Measurements from ENCODE around the gene CAMKMT.

CAMKMT gene

GRCh38 chr2:44684559-44684958 lies 322.8 kb downstream of the CAMKMT start:
- Histone ChIP-seq H3K9me2 (ENCODE audit: low read depth, low read length) (no peaks in the 10 kb centered on the region), H3F3A (ENCODE audit: insufficient read depth, low read length) (no peaks in the 10 kb centered on the region), H3K9me3 (ENCODE audit: low read length) (no peaks in the 10 kb centered on the region), H4K20me1 (ENCODE audit: insufficient read depth, low read length) (no peaks in the 10 kb centered on the region), H3K4me1 (ENCODE audit: insufficient read depth, low read length, severe bottlenecking) (peaks cover 10% of the 10 kb centered on the region), H2AFZ (ENCODE audit: low read length) (no peak overlapping the region), H3K4me2 (ENCODE audit: low read length) (no peak overlapping the region), H3K27me3 (ENCODE audit: insufficient read depth, low read length) (no peaks in the 10 kb centered on the region), H3K79me2 (ENCODE audit: insufficient read depth, low read length) (no peaks in the 10 kb centered on the region), H3K36me3 (ENCODE audit: insufficient read depth, low read length) (no peaks in the 10 kb centered on the region), H3K9ac (ENCODE audit: low read length) (no peak overlapping the region), H3K4me3 (ENCODE audit: low read depth, low read length, poor library complexity, severe bottlenecking) (no peak overlapping the region), H3K27ac (ENCODE audit: low read depth, low read length, poor library complexity, severe bottlenecking) (no peak overlapping the region)
- TF ChIP-seq CTCF (IDR thresholded peaks at IDR 0.05; ENCODE audit: low read length) (no peak), EZH2 (IDR thresholded peaks at IDR 0.05; ENCODE audit: borderline replicate concordance, low read length) (no peak)

GRCh38 chr2:44686561-44686960 lies 324.8 kb downstream of the CAMKMT start:
- no peaks in the 10 kb centered on the region for H3K36me3 ChIP-seq (ENCODE audit: insufficient read depth, low read length)
- H3K4me1 ChIP-seq (ENCODE audit: insufficient read depth, low read length, severe bottlenecking) = peaks cover 2% of the 10 kb centered on the region
- no peak overlapping the region for H3K9ac ChIP-seq (ENCODE audit: low read length)
- H2AFZ ChIP-seq (ENCODE audit: low read length) = no peak overlapping the region
- TF ChIP-seq EZH2 (IDR thresholded peaks at IDR 0.05; ENCODE audit: borderline replicate concordance, low read length) = no peak
- TF ChIP-seq CTCF (IDR thresholded peaks at IDR 0.05; ENCODE audit: low read length) = no peak
- H3K27ac ChIP-seq (ENCODE audit: low read depth, low read length, poor library complexity, severe bottlenecking) = no peak overlapping the region
- no peaks in the 10 kb centered on the region for H3K27me3 ChIP-seq (ENCODE audit: insufficient read depth, low read length)
- no peaks in the 10 kb centered on the region for H3F3A ChIP-seq (ENCODE audit: insufficient read depth, low read length)
- no peaks in the 10 kb centered on the region for H3K9me2 ChIP-seq (ENCODE audit: low read depth, low read length)
- no peaks in the 10 kb centered on the region for H3K79me2 ChIP-seq (ENCODE audit: insufficient read depth, low read length)
- no peaks in the 10 kb centered on the region for H3K9me3 ChIP-seq (ENCODE audit: low read length)
- H3K4me3 ChIP-seq (ENCODE audit: low read depth, low read length, poor library complexity, severe bottlenecking) = no peak overlapping the region
- no peak overlapping the region for H3K4me2 ChIP-seq (ENCODE audit: low read length)
- no peaks in the 10 kb centered on the region for H4K20me1 ChIP-seq (ENCODE audit: insufficient read depth, low read length)

GRCh38 chr2:44687686-44688455 lies 326.1 kb downstream of the CAMKMT start:
- Histone ChIP-seq H3K9me2 (ENCODE audit: low read depth, low read length) (no peaks in the 10 kb centered on the region), H4K20me1 (ENCODE audit: insufficient read depth, low read length) (no peaks in the 10 kb centered on the region), H3K79me2 (ENCODE audit: insufficient read depth, low read length) (no peaks in the 10 kb centered on the region), H2AFZ (ENCODE audit: low read length) (no peak overlapping the region), H3K4me3 (ENCODE audit: low read depth, low read length, poor library complexity, severe bottlenecking) (no peak overlapping the region), H3K4me2 (ENCODE audit: low read length) (no peak overlapping the region), H3F3A (ENCODE audit: insufficient read depth, low read length) (no peaks in the 10 kb centered on the region), H3K4me1 (ENCODE audit: insufficient read depth, low read length, severe bottlenecking) (no peaks in the 10 kb centered on the region), H3K9me3 (ENCODE audit: low read length) (no peaks in the 10 kb centered on the region), H3K36me3 (ENCODE audit: insufficient read depth, low read length) (no peaks in the 10 kb centered on the region), H3K9ac (ENCODE audit: low read length) (no peak overlapping the region), H3K27me3 (ENCODE audit: insufficient read depth, low read length) (no peaks in the 10 kb centered on the region), H3K27ac (ENCODE audit: low read depth, low read length, poor library complexity, severe bottlenecking) (no peak overlapping the region)
- TF ChIP-seq CTCF (IDR thresholded peaks at IDR 0.05; ENCODE audit: low read length) (no peak), EZH2 (IDR thresholded peaks at IDR 0.05; ENCODE audit: borderline replicate concordance, low read length) (no peak)
